Astrocyte of the hippocampus (primary cell): Measurements from ENCODE around the gene SSH3.
A peak's percentile ranks its signal among the peaks of the same experiment; 100 is the strongest.

ENCODE experiments used
- DNase-seq: peaks from one replicate; pipeline ENCODE4 v3.0.0; 2011; ENCODE audit warnings: low read depth, low spot score

SSH3 gene

GRCh38 chr11:67268081-67268961 is 35.0 kb upstream of the SSH3 start:
- no peak for DNase-seq

- no peak for DNase-seq
Observed at GRCh38 chr11:67268962-67269268, 34.4 kb upstream of the SSH3 start.

GRCh38 chr11:67269401-67270255 is 33.7 kb upstream of the SSH3 start:
- no peak for DNase-seq

- peak; percentile 38 for DNase-seq
Observed at GRCh38 chr11:67270256-67271204, 32.8 kb upstream of the SSH3 start.

- no peak for DNase-seq
Observed at GRCh38 chr11:67271205-67271540, 32.2 kb upstream of the SSH3 start.

- DNase-seq, result no peak
Observed at GRCh38 chr11:67271541-67272284, 31.6 kb upstream of the SSH3 start.

GRCh38 chr11:67272327-67273259 is 30.7 kb upstream of the SSH3 start:
- DNase-seq, result no peak

GRCh38 chr11:67273260-67273990 is 29.9 kb upstream of the SSH3 start:
- DNase-seq, result no peak

GRCh38 chr11:67274768-67275605 is 28.3 kb upstream of the SSH3 start:
- DNase-seq, result no peak

- no peak for DNase-seq
Observed at GRCh38 chr11:67275606-67276409, 27.5 kb upstream of the SSH3 start.

- peak; percentile 31 for DNase-seq
Observed at GRCh38 chr11:67276781-67277230, 26.5 kb upstream of the SSH3 start.

GRCh38 chr11:67277231-67277961 is 25.9 kb upstream of the SSH3 start:
- peak; percentile 64 for DNase-seq

- DNase-seq, result no peak
Observed at GRCh38 chr11:67278135-67278938, 25.0 kb upstream of the SSH3 start.

GRCh38 chr11:67278939-67279588 is 24.3 kb upstream of the SSH3 start:
- no peak for DNase-seq

- no peak for DNase-seq
Observed at GRCh38 chr11:67279589-67280340, 23.6 kb upstream of the SSH3 start.
